ENCODE data around the gene DAB2IP. TPM values are rescaled to one million over a fixed set of nuclear protein-coding genes. Genes with fewer than 3 reads are reported as not detected.

Gene DAB2IP
- total and polyA plus RNA-seq, 2 experiments from 2014 or later, result 8.9 to 42.8 TPM

GRCh38 chr9:121755581-121755980 lies 104.1 kb downstream of the DAB2IP start (continued):
- TF ChIP-seq ETS1 (IDR thresholded peaks at IDR 0.05), result no peak

- H3K27me3 ChIP-seq (ENCODE audit: insufficient read depth), result no peaks in the 10 kb centered on the region
- TF ChIP-seq EZH2 (IDR thresholded peaks at IDR 0.05; ENCODE audit: low read depth, unreplicated experiment), result no peak
- TF ChIP-seq NANOG (IDR thresholded peaks at IDR 0.05; ENCODE audit: borderline replicate concordance), result no peak
- no peak for TF ChIP-seq JUNB (IDR thresholded peaks at IDR 0.05; ENCODE audit: unreplicated experiment)
- no peak overlapping the region for H3K4me3 Mint-ChIP-seq
- no peaks in the 10 kb centered on the region; the same call in 1 of the 2 replicates for H4K20me1 ChIP-seq (replicated peaks; ENCODE audit: insufficient read depth)
- H3F3A ChIP-seq (replicated peaks; ENCODE audit: low read depth), result no peaks in the 10 kb centered on the region
- H3K36me3 Mint-ChIP-seq (ENCODE audit: low read depth), result peaks cover 21% of the 10 kb centered on the region
- ATAC-seq, result no peak
- no peak overlapping the region for H3K4me2 ChIP-seq
- no peaks in the 10 kb centered on the region for H3K4me1 Mint-ChIP-seq
- no peak overlapping the region for H2AFZ ChIP-seq
- H3K27ac ChIP-seq (ENCODE audit: low read depth), result no peak overlapping the region
- 0 out of 2 replicates have a peak, but pooled peaks cover 4% of the 10 kb centered on the region for H3K79me2 ChIP-seq (replicated peaks; ENCODE audit: insufficient read depth)
- DNase-seq (ENCODE audit: low spot score), result no peak
- no peaks in the 10 kb centered on the region for H3K9me2 ChIP-seq (ENCODE audit: insufficient read depth)
- peaks cover 5% of the 10 kb centered on the region; the same call in 1 of the 2 replicates for H3K36me3 ChIP-seq (ENCODE audit: insufficient read depth)
- peaks cover 14% of the 10 kb centered on the region for H3K27me3 Mint-ChIP-seq (ENCODE audit: insufficient read depth, low read depth, poor library complexity)
- no peaks in the 10 kb centered on the region for H3K4me1 ChIP-seq (ENCODE audit: insufficient read depth)
- no peak overlapping the region for H3K4me3 ChIP-seq
- H3K9me3 Mint-ChIP-seq, result no peaks in the 10 kb centered on the region
- no peak overlapping the region for H3K27ac Mint-ChIP-seq
Measured at GRCh38 chr9:121756474-121757280, 105.2 kb downstream of the DAB2IP start.

GRCh38 chr9:121757281-121757585 lies 105.8 kb downstream of the DAB2IP start:
- H3K9me2 ChIP-seq (ENCODE audit: insufficient read depth), result no peaks in the 10 kb centered on the region
- DNase-seq (ENCODE audit: low spot score) (no peak), ATAC-seq (no peak)
- Mint-ChIP-seq H3K27ac (no peak overlapping the region), H3K4me3 (no peak overlapping the region), H3K36me3 (ENCODE audit: low read depth) (peaks cover 21% of the 10 kb centered on the region), H3K27me3 (ENCODE audit: insufficient read depth, low read depth, poor library complexity) (peaks cover 13% of the 10 kb centered on the region), H3K4me1 (no peaks in the 10 kb centered on the region), H3K9me3 (no peaks in the 10 kb centered on the region)
- TF ChIP-seq ETS1 (IDR thresholded peaks at IDR 0.05) (no peak), CTCF (conservative IDR thresholded peaks at IDR 0.05; ENCODE audit: low read depth in 2 of 2) (no peak), EZH2 (IDR thresholded peaks at IDR 0.05; ENCODE audit: low read depth, unreplicated experiment) (no peak), POLR2AphosphoS5 (IDR thresholded peaks at IDR 0.05; ENCODE audit: low read depth) (no peak)
- peaks cover 5% of the 10 kb centered on the region; the same call in 1 of the 2 replicates for H3K36me3 ChIP-seq (ENCODE audit: insufficient read depth)
- no peaks in the 10 kb centered on the region for H3K27me3 ChIP-seq (ENCODE audit: insufficient read depth)
- H3K4me1 ChIP-seq (ENCODE audit: insufficient read depth), result no peaks in the 10 kb centered on the region
- no peak overlapping the region for H3K4me2 ChIP-seq
- H2AFZ ChIP-seq, result no peak overlapping the region
- H3K79me2 ChIP-seq (replicated peaks; ENCODE audit: insufficient read depth), result 0 out of 2 replicates have a peak, but pooled peaks cover 1% of the 10 kb centered on the region
- no peak overlapping the region for H3K4me3 ChIP-seq
- no peaks in the 10 kb centered on the region for H3F3A ChIP-seq (replicated peaks; ENCODE audit: low read depth)
- no peaks in the 10 kb centered on the region; the same call in 1 of the 2 replicates for H4K20me1 ChIP-seq (replicated peaks; ENCODE audit: insufficient read depth)
- H3K27ac ChIP-seq (ENCODE audit: low read depth), result no peak overlapping the region

Measured in GM23338 (cell line).